Mesenchymal stem cell (in vitro differentiated cells and primary cell): ENCODE measurements around the gene CRTC1.

Source experiments
- DNase-seq: peaks from one replicate; pipeline ENCODE4 v3.0.0-alpha.2; 2013
- H2AFZ ChIP-seq: one replicate; pipeline ENCODE4 v1.6.1; 2013; ENCODE audit warnings: low read depth, mild to moderate bottlenecking, control low read depth, inconsistent platforms, low read length, moderate library complexity
- H2AK5ac ChIP-seq: 2 replicates; pipeline ENCODE4 v1.6.1; 2013; ENCODE audit warnings: low read length, moderate library complexity, mild to moderate bottlenecking, inconsistent platforms; ENCODE audit not compliant: severe bottlenecking
- H2BK120ac ChIP-seq: one replicate; pipeline ENCODE4 v1.6.1; 2013; ENCODE audit warnings: low read depth, mild to moderate bottlenecking, inconsistent platforms, low read length, moderate library complexity
- H2BK12ac ChIP-seq, 2 experiments: one replicate each; pipeline ENCODE4 v1.6.1; 2013; ENCODE audit warnings: inconsistent platforms in 2 of 2, low read length in 2 of 2, mild to moderate bottlenecking in 2 of 2, moderate library complexity in 2 of 2, control low read depth in 1 of 2
- H2BK15ac ChIP-seq: one replicate; pipeline ENCODE4 v1.6.1; 2013; ENCODE audit warnings: mild to moderate bottlenecking, low read depth, inconsistent platforms; ENCODE audit not compliant: poor library complexity, severe bottlenecking
- H2BK5ac ChIP-seq: 2 replicates; pipeline ENCODE4 v1.6.1; 2013; ENCODE audit warnings: low read depth, mild to moderate bottlenecking, low read length, control low read depth, inconsistent platforms; ENCODE audit not compliant: poor library complexity, severe bottlenecking
- H3K14ac ChIP-seq, 2 experiments: one replicate each; pipeline ENCODE4 v1.6.1; 2013; ENCODE audit warnings: inconsistent platforms in 2 of 2, low read length in 2 of 2, control low read depth in 1 of 2, mild to moderate bottlenecking in 1 of 2, moderate library complexity in 1 of 2
- H3K18ac ChIP-seq, 2 experiments: one replicate each; pipeline ENCODE4 v1.6.1; 2013; ENCODE audit warnings: inconsistent platforms in 2 of 2, low read length in 2 of 2, control low read depth in 1 of 2, low read depth in 1 of 2, mild to moderate bottlenecking in 1 of 2
- H3K23ac ChIP-seq, 2 experiments: one replicate each; pipeline ENCODE4 v1.6.1; 2013; ENCODE audit warnings: inconsistent platforms in 2 of 2, low read length in 2 of 2, mild to moderate bottlenecking in 2 of 2, moderate library complexity in 2 of 2, control low read depth in 1 of 2
- H3K27ac ChIP-seq: 2 replicates; pipeline ENCODE4 v1.5.1; 2013; ENCODE audit warnings: mild to moderate bottlenecking, moderate library complexity, low read length, control low read depth, inconsistent platforms; ENCODE audit not compliant: poor library complexity, severe bottlenecking
- H3K27me3 ChIP-seq, 2 experiments: 2 replicates each; pipeline versions ENCODE4 v1.6.1 to v1.7.0; 2013; ENCODE audit warnings: low read length in 2 of 2, mild to moderate bottlenecking in 2 of 2, moderate library complexity in 2 of 2, control low read depth in 1 of 2, inconsistent platforms in 1 of 2; ENCODE audit not compliant: control insufficient read depth in 1 of 2, insufficient read depth in 1 of 2
- H3K36me3 ChIP-seq, 2 experiments: 2 replicates each; pipeline versions ENCODE4 v1.6.1 to v1.7.0; 2013; ENCODE audit warnings: low read length in 2 of 2, control low read depth in 1 of 2, inconsistent platforms in 1 of 2, low read depth in 1 of 2, mild to moderate bottlenecking in 1 of 2; ENCODE audit not compliant: insufficient read depth in 2 of 2, control insufficient read depth in 1 of 2
- H3K4ac ChIP-seq, 2 experiments: one replicate each; pipeline ENCODE4 v1.6.1; 2013; ENCODE audit warnings: inconsistent platforms in 2 of 2, low read length in 2 of 2, mild to moderate bottlenecking in 2 of 2, moderate library complexity in 2 of 2, control low read depth in 1 of 2, low read depth in 1 of 2
- H3K4me1 ChIP-seq: 2 replicates; pipeline ENCODE4 v1.6.1; 2013; ENCODE audit warnings: low read depth, low read length, control low read depth; ENCODE audit not compliant: control insufficient read depth, insufficient read depth
- H3K4me2 ChIP-seq: 2 replicates; pipeline ENCODE4 v1.6.1; 2013; ENCODE audit warnings: low read length, mild to moderate bottlenecking, inconsistent platforms; ENCODE audit not compliant: poor library complexity, severe bottlenecking
- H3K4me3 ChIP-seq, 2 experiments: 2 replicates each; pipeline versions ENCODE4 v1.5.1 to v1.7.0; 2013; ENCODE audit warnings: low read length in 2 of 2, mild to moderate bottlenecking in 2 of 2, control low read depth in 1 of 2, low read depth in 1 of 2; ENCODE audit not compliant: insufficient read depth in 1 of 2
- H3K79me1 ChIP-seq: replicated peaks from 2 replicates; pipeline ENCODE4 v1.6.1; 2013; ENCODE audit warnings: mild to moderate bottlenecking, control low read depth, low read length, inconsistent platforms; ENCODE audit not compliant: poor library complexity, severe bottlenecking
- H3K9ac ChIP-seq: 2 replicates; pipeline ENCODE4 v1.7.0; 2013; ENCODE audit warnings: mild to moderate bottlenecking, low read length, moderate library complexity
- H3K9me3 ChIP-seq: 2 replicates; pipeline ENCODE4 v1.7.0; 2013; ENCODE audit warnings: mild to moderate bottlenecking, low read length; ENCODE audit not compliant: control insufficient read depth
- H4K8ac ChIP-seq: one replicate; pipeline ENCODE4 v1.6.1; 2013; ENCODE audit warnings: inconsistent platforms, mild to moderate bottlenecking, low read length, moderate library complexity
- H4K91ac ChIP-seq: one replicate; pipeline ENCODE4 v1.6.1; 2013; ENCODE audit warnings: mild to moderate bottlenecking, low read length, inconsistent platforms
- WGBS: methylation state at CpG from one replicate; pipeline ENCODE4 v1.1.7; 2013; ENCODE audit warnings: mixed read lengths; 5-methylcytosine and 5-hydroxymethylcytosine counted together

Gene CRTC1

DNA sequence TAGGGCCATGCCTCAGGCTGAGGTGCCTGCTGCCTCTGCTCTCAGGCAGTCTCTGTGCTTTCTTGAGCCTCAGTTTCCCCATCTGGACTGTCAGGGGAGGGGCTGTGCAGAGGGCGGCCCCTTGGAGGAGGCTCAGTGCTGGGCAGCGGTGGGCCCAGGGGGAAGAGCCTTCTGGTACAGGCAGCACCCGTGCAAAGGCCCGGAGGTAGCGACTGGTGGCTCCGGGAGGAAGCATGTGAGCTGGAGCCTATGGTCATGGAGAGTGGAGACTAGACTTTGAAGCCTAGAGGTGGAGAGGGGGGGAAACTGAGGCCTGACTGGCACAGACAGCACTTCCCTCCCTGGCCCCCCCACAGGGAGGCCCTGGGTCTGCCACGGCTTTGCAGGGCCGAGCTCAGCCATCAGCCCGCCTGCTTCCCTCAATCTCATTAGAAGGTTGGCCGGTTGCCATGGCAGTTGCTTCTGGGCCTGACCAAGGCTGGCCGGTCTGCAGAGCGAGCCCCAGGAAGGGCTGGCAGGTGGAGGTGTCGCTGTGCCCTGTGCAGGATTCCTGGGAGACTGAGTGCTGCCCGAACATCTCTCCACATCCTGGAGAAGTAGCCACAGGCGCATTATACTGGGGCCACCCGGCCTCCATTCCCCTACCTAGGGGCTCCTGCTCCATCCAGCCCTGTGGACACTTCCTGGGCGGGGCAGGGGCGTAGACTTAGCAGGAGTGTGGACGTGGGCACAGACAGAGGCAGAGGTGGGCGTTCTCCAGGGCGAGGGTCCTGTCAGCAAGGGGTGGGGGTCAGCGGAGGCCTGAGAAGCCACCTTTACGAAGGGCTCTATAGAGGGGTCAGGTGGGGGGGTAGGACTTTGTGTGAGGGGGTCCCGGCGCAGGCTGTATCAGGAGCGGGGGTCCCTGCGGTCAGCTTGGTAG lies 53.2 kb downstream of the CRTC1 start:
- H4K8ac ChIP-seq: no peak overlapping the region
- no peak overlapping the region for H3K18ac ChIP-seq
- H3K4me1 ChIP-seq: peaks cover 23% of the 10 kb centered on the region
- H2BK120ac ChIP-seq: no peak overlapping the region
- no peak overlapping the region for H3K23ac ChIP-seq
- no peak overlapping the region for H2BK5ac ChIP-seq
- no peak overlapping the region for H2AFZ ChIP-seq
- 94% methylated on average over 27 of the region's 27 CpGs for WGBS
- no peaks in the 10 kb centered on the region for H3K9me3 ChIP-seq
- H3K36me3 ChIP-seq: peaks cover 0 to 16% of the 10 kb centered on the region in 2 experiments
- H2BK12ac ChIP-seq: peak overlapping the region in 1 of 2 experiments; percentile 9
- DNase-seq: no peak
- H2BK15ac ChIP-seq: no peak overlapping the region
- H3K79me1 ChIP-seq: peaks cover 28% of the 10 kb centered on the region
- H3K14ac ChIP-seq: no peak overlapping the region
- no peak overlapping the region for H3K4me3 ChIP-seq
- no peak overlapping the region for H4K91ac ChIP-seq
- H3K27ac ChIP-seq: no peak overlapping the region
- H3K27me3 ChIP-seq: no peaks in the 10 kb centered on the region
- H2AK5ac ChIP-seq: no peak overlapping the region
- no peak overlapping the region for H3K4me2 ChIP-seq
- no peak overlapping the region for H3K4ac ChIP-seq
- H3K9ac ChIP-seq: no peak overlapping the region

DNA sequence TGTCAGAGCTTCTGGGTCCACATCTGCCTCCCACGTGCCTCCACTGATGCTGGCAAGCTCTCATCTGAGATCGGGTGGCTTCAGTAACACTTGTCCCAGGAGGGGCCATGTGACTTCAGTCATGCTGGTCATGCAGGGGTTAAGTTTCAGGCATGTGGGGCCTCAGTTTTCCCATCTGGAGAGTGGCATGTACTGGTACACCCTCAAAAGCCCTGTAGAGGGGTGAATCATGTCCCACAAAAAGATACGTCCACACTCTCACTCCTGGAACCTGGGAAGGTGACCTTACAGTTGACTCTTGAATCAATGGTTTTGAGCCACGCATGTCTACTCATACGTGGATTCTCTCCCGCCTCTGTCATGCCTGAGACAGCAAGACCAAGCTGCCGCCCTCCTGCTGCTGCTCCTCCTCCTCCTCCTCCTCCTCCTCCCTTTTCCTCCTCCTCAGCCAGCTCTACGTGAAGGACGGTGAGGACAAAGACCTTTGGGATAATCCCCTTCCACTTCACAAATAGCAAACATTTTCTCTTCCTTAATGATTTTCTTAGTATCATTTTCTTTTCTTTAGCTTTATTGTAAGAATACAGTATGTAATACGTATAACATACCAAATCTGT lies 54.0 kb downstream of the CRTC1 start:
- Histone ChIP-seq H3K4me1 (peaks cover 23% of the 10 kb centered on the region), H3K79me1 (peaks cover 22% of the 10 kb centered on the region), H3K9ac (no peak overlapping the region), H2BK5ac (no peak overlapping the region), H4K91ac (no peak overlapping the region), H3K18ac (no peak overlapping the region), H2BK12ac (peak overlapping the region in 1 of 2 experiments; percentile 9), H3K9me3 (no peaks in the 10 kb centered on the region), H3K4ac (no peak overlapping the region), H4K8ac (no peak overlapping the region), H3K36me3 (peaks cover 0 to 13% of the 10 kb centered on the region in 2 experiments), H2AK5ac (no peak overlapping the region), H3K4me2 (no peak overlapping the region), H3K23ac (no peak overlapping the region), H2AFZ (no peak overlapping the region), H2BK15ac (no peak overlapping the region), H2BK120ac (no peak overlapping the region), H3K27ac (no peak overlapping the region), H3K14ac (no peak overlapping the region), H3K4me3 (no peak overlapping the region), H3K27me3 (no peaks in the 10 kb centered on the region)
- WGBS: 76% methylated on average over 9 of the region's 10 CpGs
- no peak for DNase-seq

DNA sequence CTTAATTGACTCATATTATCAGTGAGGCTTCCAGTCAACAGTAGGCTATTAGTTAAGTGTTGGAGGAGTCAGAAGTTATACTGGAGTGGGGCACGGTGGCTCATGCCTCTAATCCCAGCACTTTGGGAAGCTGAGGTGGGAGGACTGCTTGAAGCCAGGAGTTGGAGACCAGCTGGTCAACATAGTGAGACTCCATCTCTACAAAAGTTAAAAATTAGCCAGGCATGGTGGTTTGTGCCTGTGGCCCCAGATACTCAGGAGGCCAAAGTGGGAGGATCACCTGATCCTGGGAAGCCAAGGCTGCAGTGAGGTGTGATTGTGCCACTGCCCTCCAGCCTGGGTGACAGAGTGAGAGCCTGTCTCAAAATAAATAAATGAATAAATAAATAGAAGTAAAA lies 54.5 kb downstream of the CRTC1 start:
- Histone ChIP-seq H2BK5ac (no peak overlapping the region), H4K91ac (no peak overlapping the region), H3K79me1 (peaks cover 21% of the 10 kb centered on the region), H3K36me3 (peaks cover 0 to 13% of the 10 kb centered on the region in 2 experiments), H2BK12ac (no peak overlapping the region), H3K18ac (no peak overlapping the region), H2BK15ac (no peak overlapping the region), H2AFZ (no peak overlapping the region), H3K27me3 (no peaks in the 10 kb centered on the region), H3K9ac (no peak overlapping the region), H2AK5ac (no peak overlapping the region), H4K8ac (no peak overlapping the region), H3K4ac (no peak overlapping the region), H3K23ac (no peak overlapping the region), H3K9me3 (no peaks in the 10 kb centered on the region), H3K14ac (no peak overlapping the region), H3K4me1 (peaks cover 23% of the 10 kb centered on the region), H3K4me3 (no peak overlapping the region), H2BK120ac (no peak overlapping the region), H3K27ac (no peak overlapping the region), H3K4me2 (no peak overlapping the region)
- 100% methylated on average over 1 of the region's 1 CpG for WGBS
- DNase-seq: no peak

DNA sequence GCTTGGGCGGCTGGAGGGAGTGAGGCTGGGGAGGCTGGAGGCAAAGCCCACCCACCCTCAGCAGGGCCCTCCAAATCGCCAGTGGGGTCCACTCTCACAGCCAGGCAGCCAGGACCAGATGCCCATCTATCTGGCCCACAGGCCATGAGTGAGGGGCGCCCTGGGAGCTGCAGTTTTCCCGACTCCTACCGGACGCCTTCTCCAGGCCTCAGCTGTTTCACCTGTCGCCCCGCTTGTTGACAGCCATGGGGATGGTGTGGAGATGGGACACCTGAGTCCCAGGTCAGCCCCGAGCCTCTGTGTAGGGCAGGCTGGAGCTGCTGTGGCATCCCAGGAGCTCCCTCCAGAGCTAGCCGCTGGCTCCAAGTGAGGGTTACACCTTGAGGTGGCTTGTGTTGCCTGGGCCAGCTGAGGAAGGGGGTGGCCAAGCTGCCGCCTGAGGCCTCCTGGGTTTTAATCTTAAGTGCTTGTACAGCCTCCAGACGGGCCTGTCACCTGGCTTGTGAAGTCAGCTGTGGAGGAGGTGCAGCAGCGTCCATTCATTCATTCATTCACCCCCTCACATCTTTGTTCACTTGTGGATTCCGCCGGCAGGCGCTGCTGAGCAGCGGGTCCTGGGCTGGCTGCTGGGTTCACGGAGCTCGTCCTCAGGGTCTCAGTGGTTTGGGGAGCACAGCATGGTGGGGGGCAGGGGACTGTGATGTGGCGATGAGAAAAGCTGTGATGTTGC lies 55.6 kb downstream of the CRTC1 start:
- DNase-seq: no peak
- Histone ChIP-seq H3K9me3 (no peaks in the 10 kb centered on the region), H2AFZ (no peak overlapping the region), H3K4me2 (no peak overlapping the region), H4K8ac (no peak overlapping the region), H2BK12ac (no peak overlapping the region), H2BK120ac (no peak overlapping the region), H3K27ac (no peak overlapping the region), H3K14ac (no peak overlapping the region), H3K27me3 (no peaks in the 10 kb centered on the region), H2AK5ac (no peak overlapping the region), H3K18ac (no peak overlapping the region), H3K4me1 (peaks cover 31% of the 10 kb centered on the region), H3K4ac (no peak overlapping the region), H3K4me3 (no peak overlapping the region), H3K9ac (no peak overlapping the region), H3K79me1 (peaks cover 21% of the 10 kb centered on the region), H2BK15ac (no peak overlapping the region), H3K23ac (no peak overlapping the region), H3K36me3 (peaks cover 0 to 20% of the 10 kb centered on the region in 2 experiments), H4K91ac (no peak overlapping the region), H2BK5ac (no peak overlapping the region)
- WGBS: 93% methylated on average over 18 of the region's 20 CpGs
